Stimulated activated naive CD8-positive, alpha-beta T cell treated with anti-CD3 and anti-CD28 coated beads, Interleukin-15, Interleukin-2, amounts not matched to agents 100 ng/mL and 50 ng/mL, for 24 hours (primary cell): ENCODE measurements around the gene HMCN2.
"Not testable (repeated sequence)": the region's sequence is repeated elsewhere in the genome, so short reads cannot be mapped to it uniquely, and the experiment has no call there.

Source experiments
- H3K27ac Mint-ChIP-seq: one replicate; pipeline ENCODE4 v1.8.0; 2021; ENCODE audit warnings: mild to moderate bottlenecking, mixed read lengths
- H3K27me3 Mint-ChIP-seq: one replicate; pipeline ENCODE4 v1.8.0; 2021; ENCODE audit warnings: mixed read lengths
- H3K36me3 Mint-ChIP-seq: one replicate; pipeline ENCODE4 v1.8.0; 2021; ENCODE audit warnings: low read depth, mixed read lengths
- H3K4me1 Mint-ChIP-seq: one replicate; pipeline ENCODE4 v1.8.0; 2021; ENCODE audit warnings: low read depth, mixed read lengths
- H3K4me3 Mint-ChIP-seq: one replicate; pipeline ENCODE4 v1.8.0; 2021; ENCODE audit warnings: mild to moderate bottlenecking, mixed read lengths
- H3K9me3 Mint-ChIP-seq: one replicate; pipeline ENCODE4 v1.8.0; 2021; ENCODE audit warnings: mixed read lengths

The HMCN2 gene

DNA sequence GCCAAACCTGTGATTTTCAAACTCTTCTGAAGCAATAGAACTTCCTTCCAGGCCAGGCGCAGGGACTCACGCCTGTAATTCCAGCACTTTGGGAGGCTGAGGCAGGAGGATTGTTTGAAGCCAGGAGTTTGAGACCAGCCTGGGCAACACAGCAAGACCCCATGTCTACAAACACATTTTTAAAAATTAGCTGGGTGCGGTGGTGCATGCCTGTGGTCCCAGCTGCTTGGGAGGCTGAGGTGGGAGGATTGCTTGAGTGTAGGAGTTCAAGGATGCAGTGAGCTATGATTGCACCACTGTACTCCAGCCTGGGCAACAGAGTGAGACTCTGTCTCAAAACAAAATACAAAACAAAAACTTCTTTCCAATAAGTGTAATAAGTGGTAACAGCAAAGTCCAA is 136.2 kb downstream of the HMCN2 start:
- not testable (repeated sequence) for H3K36me3 Mint-ChIP-seq, H3K4me1 Mint-ChIP-seq, H3K4me3 Mint-ChIP-seq, H3K27me3 Mint-ChIP-seq, H3K27ac Mint-ChIP-seq, H3K9me3 Mint-ChIP-seq

DNA sequence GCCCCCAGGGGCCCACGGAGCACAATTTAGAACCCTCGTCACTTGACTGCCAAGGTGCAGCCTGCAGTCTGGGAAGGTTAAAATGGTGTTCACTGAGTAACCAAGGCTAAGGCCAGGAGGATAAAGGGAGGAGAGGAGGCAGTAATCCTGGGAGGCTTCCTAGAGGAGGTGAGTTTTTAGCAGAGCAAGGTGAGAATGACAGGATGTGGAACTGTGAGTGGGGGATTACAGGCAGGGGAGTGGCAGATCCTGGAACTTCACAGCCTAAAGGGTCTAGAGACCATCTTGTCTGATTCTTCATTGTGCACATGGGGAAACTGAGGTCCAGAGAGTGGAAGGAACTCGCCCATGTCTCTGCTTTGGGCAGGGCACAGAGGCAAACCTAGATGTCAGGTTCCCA is 136.7 kb downstream of the HMCN2 start:
- no peak overlapping the region for H3K27ac Mint-ChIP-seq

DNA sequence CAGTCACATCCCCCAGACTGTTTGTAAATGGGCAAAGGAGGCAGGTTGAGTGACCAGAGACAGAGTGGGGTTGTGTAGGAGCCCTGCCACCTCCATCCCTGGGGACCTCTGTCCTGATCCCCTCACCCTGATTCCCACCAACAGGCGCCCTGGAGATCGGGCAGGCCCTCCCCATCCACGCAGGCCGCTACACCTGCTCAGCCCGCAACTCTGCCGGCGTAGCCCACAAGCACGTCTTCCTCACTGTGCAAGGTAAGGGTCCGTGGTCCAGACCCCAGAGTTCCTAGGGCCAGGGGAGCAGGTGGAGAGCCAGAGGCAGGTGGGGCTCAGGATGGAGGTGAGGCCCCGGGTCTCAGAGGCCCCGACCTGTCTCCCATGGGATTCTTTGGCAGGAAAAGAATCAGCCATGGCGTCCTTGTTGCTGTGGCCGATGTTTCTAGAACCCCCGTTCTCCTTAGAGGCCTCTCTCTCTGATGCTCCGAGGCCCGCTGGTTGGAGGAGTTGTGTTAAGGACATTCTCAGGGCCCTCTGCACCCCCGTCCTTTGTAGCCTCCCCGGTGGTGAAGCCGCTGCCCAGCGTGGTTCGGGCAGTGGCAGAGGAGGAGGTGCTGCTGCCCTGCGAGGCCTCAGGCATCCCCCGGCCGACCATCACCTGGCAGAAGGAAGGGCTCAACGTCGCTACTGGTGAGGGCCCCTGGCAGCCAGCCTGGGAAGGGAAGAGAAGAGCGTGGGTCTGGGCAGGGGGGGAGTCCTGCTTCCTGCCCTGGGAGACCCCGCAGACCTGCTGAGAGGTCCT is 137.3 kb downstream of the HMCN2 start:
- no peaks in the 10 kb centered on the region for H3K4me1 Mint-ChIP-seq

More for the DNA sequence above, 136.7 kb downstream of the HMCN2 start:
- Mint-ChIP-seq H3K4me1 (no peaks in the 10 kb centered on the region), H3K27me3 (no peaks in the 10 kb centered on the region), H3K36me3 (no peaks in the 10 kb centered on the region), H3K9me3 (no peaks in the 10 kb centered on the region), H3K4me3 (no peak overlapping the region)

DNA sequence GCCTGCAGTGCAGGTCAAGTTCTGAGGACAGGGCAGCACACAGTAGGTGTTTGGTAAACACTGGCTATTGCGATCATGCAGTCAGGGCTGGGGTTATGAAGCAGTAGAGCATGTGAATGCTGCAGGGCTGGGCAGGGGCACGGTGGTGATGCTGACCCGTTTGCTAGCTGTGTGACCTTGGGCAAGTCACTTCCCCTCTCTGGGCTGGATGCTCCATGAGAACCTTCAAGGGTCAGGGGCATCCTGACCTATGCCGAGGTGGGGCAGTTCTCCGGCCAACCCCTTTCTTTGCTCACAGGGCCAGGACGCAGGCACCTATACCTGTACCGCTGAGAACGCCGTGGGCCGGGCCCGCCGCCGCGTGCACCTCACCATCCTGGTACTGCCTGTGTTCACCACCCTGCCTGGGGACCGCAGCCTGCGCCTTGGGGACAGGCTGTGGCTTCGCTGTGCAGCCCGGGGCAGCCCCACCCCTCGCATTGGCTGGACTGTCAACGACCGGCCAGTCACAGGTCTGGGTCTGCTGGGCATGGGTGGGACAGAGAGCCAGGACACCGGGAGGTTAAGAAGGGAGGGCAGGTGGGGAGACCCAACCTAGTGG is 140.2 kb downstream of the HMCN2 start:
- Mint-ChIP-seq H3K4me3 (no peak overlapping the region), H3K27me3 (no peaks in the 10 kb centered on the region), H3K36me3 (no peaks in the 10 kb centered on the region), H3K9me3 (no peaks in the 10 kb centered on the region), H3K27ac (no peak overlapping the region), H3K4me1 (no peaks in the 10 kb centered on the region)

More for the DNA sequence above, 137.3 kb downstream of the HMCN2 start:
- Mint-ChIP-seq H3K36me3 (no peaks in the 10 kb centered on the region), H3K9me3 (no peaks in the 10 kb centered on the region), H3K27me3 (no peaks in the 10 kb centered on the region), H3K4me3 (no peak overlapping the region), H3K27ac (no peak overlapping the region)

DNA sequence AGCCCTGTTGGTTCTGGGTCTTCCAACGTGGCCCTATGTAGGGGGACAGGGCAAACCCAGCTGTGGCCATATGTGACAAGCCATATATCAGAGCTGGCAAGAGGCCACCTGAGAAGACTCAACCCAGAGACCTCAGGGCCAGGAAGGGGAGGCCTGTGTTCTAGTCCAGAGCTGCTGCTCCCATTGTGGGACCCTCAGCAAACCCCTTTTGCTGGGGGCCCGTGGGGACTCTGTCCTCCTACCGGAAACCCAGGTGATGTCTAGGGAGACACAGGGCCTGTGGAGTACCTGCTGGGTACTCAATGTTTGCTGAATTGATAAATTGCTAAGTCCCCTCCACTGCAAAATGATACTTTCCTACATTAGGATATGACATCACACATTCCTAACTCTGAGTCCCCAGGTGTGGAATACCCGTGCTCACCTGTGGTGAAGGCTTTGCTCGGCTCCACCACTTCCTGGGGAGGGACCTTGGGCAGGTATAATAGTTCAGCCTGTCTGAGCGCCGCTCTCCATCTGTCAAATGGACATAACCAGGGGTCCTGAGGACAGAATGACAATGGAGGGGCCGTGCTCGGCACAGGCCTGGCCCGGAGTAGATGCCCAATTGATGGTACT is 140.8 kb downstream of the HMCN2 start:
- H3K36me3 Mint-ChIP-seq: no peaks in the 10 kb centered on the region
- H3K9me3 Mint-ChIP-seq: no peaks in the 10 kb centered on the region
- H3K27ac Mint-ChIP-seq: no peak overlapping the region
- H3K4me3 Mint-ChIP-seq: no peak overlapping the region
- H3K27me3 Mint-ChIP-seq: no peaks in the 10 kb centered on the region
- no peaks in the 10 kb centered on the region for H3K4me1 Mint-ChIP-seq

DNA sequence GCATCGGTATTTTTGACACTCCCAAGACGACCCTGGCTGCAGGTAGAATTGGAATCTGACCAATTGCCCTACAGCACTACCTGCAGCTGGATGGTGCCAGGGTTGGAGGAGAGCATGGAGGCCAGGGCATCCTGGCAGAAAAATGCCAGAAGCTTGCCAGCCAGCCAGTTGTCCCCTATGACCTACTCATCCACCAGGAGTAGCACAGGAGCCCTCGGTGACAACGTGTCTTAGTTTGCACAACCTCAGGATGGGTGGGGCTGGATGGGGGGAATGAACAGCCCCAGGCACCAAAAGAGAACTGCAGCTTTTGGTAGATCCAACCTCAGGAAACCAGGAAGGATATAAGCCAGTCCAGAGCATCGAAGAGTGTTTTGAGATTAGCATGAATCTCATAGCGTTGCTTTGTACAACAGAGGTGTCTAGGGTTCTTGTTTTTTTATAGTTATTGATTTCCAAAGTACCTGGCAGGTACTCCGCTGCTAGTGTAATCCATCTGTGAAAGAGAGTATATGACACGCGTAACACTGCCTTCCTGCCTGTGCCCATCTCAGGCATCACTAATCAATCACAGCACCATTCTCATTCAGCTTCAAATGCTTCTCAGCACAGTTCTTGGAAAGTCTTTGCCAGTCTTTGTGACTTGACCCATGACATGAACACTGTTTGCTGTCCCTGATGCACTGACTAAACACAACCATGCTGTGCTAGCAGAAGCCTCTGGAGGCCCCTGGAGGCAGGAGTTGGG is 142.5 kb downstream of the HMCN2 start:
- Mint-ChIP-seq H3K27ac (no peak overlapping the region), H3K27me3 (peaks cover 3% of the 10 kb centered on the region), H3K9me3 (no peaks in the 10 kb centered on the region)

DNA sequence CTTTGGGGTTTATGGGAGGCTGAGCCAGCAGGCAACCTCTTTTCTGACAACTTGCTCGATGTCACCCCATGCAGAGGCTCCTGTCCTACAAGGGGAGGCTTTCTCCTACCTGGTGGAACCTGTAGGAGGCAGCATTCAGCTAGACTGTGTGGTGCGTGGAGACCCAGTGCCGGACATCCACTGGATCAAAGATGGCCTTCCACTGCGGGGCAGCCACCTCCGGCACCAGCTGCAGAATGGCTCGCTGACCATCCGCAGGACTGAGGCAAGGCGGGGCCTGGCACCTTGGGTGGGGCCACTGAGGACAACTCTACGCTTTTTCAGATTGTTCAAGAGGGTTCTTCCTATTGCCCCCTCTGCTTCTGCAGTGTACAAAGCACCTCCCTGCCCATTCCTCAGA is 143.1 kb downstream of the HMCN2 start:
- no peaks in the 10 kb centered on the region for H3K4me1 Mint-ChIP-seq
- H3K9me3 Mint-ChIP-seq: no peaks in the 10 kb centered on the region

More for the DNA sequence above, 142.5 kb downstream of the HMCN2 start:
- Mint-ChIP-seq H3K4me1 (no peaks in the 10 kb centered on the region), H3K36me3 (no peaks in the 10 kb centered on the region), H3K4me3 (no peak overlapping the region)

DNA sequence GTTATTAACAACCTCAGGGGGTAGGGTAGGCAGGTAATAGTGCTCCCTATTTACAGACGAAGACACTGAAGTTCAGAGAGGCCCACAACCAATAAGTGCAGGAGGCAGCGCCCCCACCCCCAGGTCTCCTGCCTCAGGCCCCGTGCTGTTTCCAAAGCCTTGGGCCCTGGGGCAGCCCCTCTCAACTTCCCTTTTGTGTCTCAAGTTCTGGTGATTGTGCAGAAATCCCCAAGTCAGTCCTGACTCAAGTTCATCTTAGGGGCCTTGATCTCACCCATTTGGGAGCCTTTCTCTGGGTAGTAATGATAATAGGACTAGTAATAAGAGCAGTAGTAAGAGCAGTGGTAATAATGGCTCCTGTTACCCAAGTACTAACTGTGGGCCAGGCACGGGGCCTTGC is 143.7 kb downstream of the HMCN2 start:
- Mint-ChIP-seq H3K4me3 (no peak overlapping the region), H3K9me3 (no peaks in the 10 kb centered on the region), H3K36me3 (no peaks in the 10 kb centered on the region), H3K27me3 (peaks cover 5% of the 10 kb centered on the region), H3K4me1 (no peaks in the 10 kb centered on the region), H3K27ac (no peak overlapping the region)

More for the DNA sequence above, 143.1 kb downstream of the HMCN2 start:
- no peak overlapping the region for H3K27ac Mint-ChIP-seq
- H3K4me3 Mint-ChIP-seq: no peak overlapping the region
- H3K36me3 Mint-ChIP-seq: no peaks in the 10 kb centered on the region
- H3K27me3 Mint-ChIP-seq: peaks cover 5% of the 10 kb centered on the region

DNA sequence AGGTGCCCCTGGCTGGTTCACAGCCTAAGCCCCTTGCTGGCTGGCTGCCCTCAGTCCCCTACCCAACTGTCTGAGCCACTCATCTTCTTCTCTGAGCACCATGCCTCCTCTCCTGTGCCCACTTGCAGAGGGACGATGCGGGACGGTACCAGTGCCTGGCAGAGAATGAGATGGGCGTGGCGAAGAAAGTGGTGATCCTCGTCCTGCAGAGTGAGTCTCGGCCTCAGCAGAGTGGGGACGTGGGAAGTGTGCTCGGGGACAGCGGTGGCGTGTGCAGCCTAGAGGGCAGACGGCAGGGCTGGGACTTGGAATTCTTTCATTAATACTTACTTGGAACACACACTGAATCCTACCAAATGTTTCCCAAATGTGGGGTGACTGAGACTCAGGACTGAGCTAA is 144.9 kb downstream of the HMCN2 start:
- H3K27me3 Mint-ChIP-seq: peaks cover 5% of the 10 kb centered on the region
- no peaks in the 10 kb centered on the region for H3K4me1 Mint-ChIP-seq
- no peaks in the 10 kb centered on the region for H3K36me3 Mint-ChIP-seq
- no peaks in the 10 kb centered on the region for H3K9me3 Mint-ChIP-seq
- no peak overlapping the region for H3K27ac Mint-ChIP-seq
- H3K4me3 Mint-ChIP-seq: no peak overlapping the region

DNA sequence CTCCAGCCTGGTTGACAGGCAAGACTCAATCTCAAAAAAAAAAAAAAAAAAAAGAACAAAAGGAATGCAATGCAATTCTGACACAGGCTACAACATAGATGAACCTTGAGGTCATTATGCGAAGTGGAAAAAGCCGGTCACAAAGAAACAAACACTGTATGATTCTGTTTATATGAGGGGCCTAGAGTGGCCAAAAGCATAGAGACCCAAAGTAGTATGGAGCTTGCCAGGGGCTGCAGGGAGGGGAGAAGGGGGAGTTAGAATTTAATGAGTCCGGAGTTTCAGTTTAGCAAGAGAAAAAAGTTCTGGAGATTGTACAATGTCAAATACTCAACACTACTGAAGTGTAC is 146.0 kb downstream of the HMCN2 start:
- H3K4me3 Mint-ChIP-seq: no peak overlapping the region

DNA sequence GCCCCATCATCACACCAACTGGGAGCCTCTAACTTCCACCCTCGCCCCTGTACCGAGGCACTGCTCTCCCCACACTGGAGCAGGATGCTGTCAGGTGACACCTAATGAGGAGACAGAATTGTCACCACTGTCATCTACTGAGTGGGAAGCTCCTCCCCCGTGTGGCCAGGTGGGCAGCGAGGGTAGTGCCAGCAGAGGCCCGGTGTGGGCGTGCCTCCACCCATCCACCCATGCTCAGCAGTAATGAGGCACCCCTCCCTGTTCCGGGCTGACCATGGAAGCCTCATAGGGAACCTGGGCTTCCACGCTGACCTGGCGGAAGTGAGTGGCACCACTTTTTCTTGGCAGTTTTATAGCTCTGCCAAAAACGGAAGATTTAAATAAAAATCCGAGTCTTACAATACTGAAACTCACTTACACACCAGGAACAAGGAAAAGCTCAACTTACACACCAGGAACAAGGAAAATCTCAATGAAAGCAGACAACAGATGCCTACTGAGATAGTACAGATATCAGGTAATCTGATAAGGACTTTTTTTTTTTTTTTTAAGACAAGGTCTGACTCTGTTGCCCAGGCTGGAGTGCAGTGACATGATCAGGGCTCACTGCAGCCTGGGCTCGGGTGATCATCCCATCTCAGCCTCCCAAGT is 148.6 kb downstream of the HMCN2 start:
- no peaks in the 10 kb centered on the region for H3K4me1 Mint-ChIP-seq
- H3K27me3 Mint-ChIP-seq: peaks cover 5% of the 10 kb centered on the region
- H3K4me3 Mint-ChIP-seq: no peak overlapping the region
- H3K36me3 Mint-ChIP-seq: no peaks in the 10 kb centered on the region
- no peak overlapping the region for H3K27ac Mint-ChIP-seq
- no peaks in the 10 kb centered on the region for H3K9me3 Mint-ChIP-seq

More for the DNA sequence above, 146.0 kb downstream of the HMCN2 start:
- Mint-ChIP-seq H3K36me3 (no peaks in the 10 kb centered on the region), H3K27ac (no peak overlapping the region), H3K27me3 (peaks cover 5% of the 10 kb centered on the region), H3K9me3 (no peaks in the 10 kb centered on the region), H3K4me1 (no peaks in the 10 kb centered on the region)

DNA sequence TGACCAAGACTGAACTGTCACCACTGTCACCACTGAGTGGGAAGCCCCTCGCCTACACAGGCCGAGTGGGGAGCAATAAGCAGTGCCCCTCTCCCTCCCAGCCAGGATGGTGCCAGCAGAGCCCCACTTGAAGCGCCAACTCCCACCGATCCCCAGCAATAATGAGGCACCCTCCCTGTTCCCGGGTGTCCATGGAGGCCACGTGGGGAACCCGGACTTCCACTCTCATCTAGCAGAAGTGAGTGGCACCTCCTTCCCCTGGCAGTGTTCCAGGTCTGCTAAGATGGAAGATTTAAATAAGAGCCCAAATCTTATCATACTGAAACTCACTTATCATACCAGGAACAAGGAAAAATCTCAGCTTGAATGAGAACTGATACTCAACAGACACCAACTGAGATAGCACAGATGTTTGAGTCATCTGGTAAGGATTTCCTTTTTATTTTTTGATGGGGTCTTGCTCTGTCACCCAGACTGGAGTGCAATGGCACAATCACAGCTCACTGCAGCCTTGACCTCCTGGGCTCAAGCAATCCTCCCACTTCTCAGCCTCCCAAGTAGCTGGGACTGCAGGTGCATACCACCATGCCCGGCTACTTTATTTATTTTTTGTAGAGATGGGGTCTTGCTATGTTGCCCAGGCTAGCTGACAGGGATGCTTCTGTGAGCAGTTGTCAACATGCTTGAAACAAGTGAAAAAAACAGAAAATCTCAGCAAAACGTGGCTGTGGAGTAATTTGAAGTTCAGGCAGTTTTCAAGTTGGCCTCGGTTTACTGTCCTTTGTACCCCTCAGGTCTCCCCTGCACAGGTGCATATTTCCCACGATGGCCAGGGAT is 149.6 kb downstream of the HMCN2 start:
- H3K36me3 Mint-ChIP-seq: no peaks in the 10 kb centered on the region
- no peak overlapping the region for H3K4me3 Mint-ChIP-seq
- H3K27ac Mint-ChIP-seq: no peak overlapping the region
- no peaks in the 10 kb centered on the region for H3K9me3 Mint-ChIP-seq
- H3K27me3 Mint-ChIP-seq: peaks cover 8% of the 10 kb centered on the region
- H3K4me1 Mint-ChIP-seq: no peaks in the 10 kb centered on the region

DNA sequence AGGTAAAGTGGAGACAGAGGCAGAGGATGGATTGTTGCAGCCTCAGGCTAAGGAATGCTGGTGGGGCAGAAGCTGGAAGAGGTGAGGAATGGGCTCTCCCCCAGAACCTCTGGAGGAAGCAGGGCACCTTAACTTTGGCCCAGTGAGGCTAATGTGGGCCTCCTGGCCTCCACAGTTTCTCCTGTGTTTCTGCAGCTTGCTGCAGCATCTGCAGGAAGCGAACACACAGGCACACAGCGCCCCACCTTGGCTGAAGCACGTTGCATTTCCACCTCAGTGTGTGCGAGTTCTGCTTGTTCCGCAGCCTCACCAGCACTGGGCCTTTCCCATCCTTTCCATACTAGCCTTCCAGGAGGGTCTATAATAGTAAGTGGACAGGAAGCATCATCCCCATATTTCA is 152.0 kb downstream of the HMCN2 start:
- H3K36me3 Mint-ChIP-seq: no peaks in the 10 kb centered on the region
- peaks cover 8% of the 10 kb centered on the region for H3K27me3 Mint-ChIP-seq

DNA sequence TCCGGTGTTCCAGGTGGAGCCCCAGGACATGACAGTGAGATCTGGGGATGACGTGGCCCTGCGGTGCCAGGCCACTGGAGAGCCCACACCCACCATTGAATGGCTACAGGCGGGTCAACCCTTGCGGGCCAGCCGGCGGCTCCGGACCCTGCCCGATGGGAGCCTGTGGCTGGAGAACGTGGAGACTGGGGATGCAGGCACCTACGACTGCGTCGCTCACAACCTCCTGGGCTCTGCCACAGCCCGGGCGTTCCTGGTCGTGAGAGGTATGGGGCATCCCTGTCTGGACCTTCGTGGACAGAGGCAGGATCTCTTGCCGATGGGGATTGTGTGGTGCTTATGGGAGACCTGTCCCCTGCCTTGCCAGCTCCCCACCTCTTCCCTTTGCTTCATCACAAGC is 153.2 kb downstream of the HMCN2 start:
- H3K4me3 Mint-ChIP-seq: no peak overlapping the region
- no peaks in the 10 kb centered on the region for H3K9me3 Mint-ChIP-seq
- peaks cover 3% of the 10 kb centered on the region for H3K27me3 Mint-ChIP-seq
- H3K27ac Mint-ChIP-seq: no peak overlapping the region
- no peaks in the 10 kb centered on the region for H3K4me1 Mint-ChIP-seq
- H3K36me3 Mint-ChIP-seq: no peaks in the 10 kb centered on the region

More for the DNA sequence above, 152.0 kb downstream of the HMCN2 start:
- H3K4me1 Mint-ChIP-seq: no peaks in the 10 kb centered on the region
- H3K27ac Mint-ChIP-seq: no peak overlapping the region
- H3K9me3 Mint-ChIP-seq: no peaks in the 10 kb centered on the region
- no peak overlapping the region for H3K4me3 Mint-ChIP-seq
